H1 (cell line): Measurements from ENCODE around the gene MAPK8IP3. TPM values are rescaled to one million over a fixed set of nuclear protein-coding genes. Genes with fewer than 3 reads are reported as not detected.

Source experiments
- CTCF ChIA-PET: fragments of 300-600 bp; sonication (Branson Sonifier 250); formaldehyde crosslinking; loops from one replicate; lab custom pipeline; 2021; ENCODE audit not compliant: partially characterized antibody; lab: Charles Lee
- POLR2A ChIA-PET: fragments of 300-600 bp; sonication (Branson Sonifier 250); formaldehyde crosslinking; loops from one replicate; lab custom pipeline; 2021; ENCODE audit warnings: inconsistent platforms; ENCODE audit not compliant: partially characterized antibody; lab: Charles Lee
- DNase-seq, 2 experiments: peaks; one replicate each; pipeline versions ENCODE4 v3.0.0 to v3.0.0-alpha.2; 2010 to 2022; ENCODE audit warnings: low spot score in 2 of 2, low read depth in 1 of 2, mixed read lengths in 1 of 2
- FAIRE-seq: peaks from 2 replicates; lab custom pipeline; 2011; peaks lifted over from hg19 to GRCh38; lab: Jason Lieb, UNC
- H2AFZ ChIP-seq: 2 replicates; pipeline ENCODE4 v1.8.1; 2012; ENCODE audit warnings: low read length, inconsistent platforms
- H2AK5ac ChIP-seq: 2 replicates; pipeline ENCODE4 v1.6.1; 2013; ENCODE audit warnings: low read depth, low read length
- H2BK120ac ChIP-seq: replicated peaks from 2 replicates; pipeline ENCODE3; 2013; ENCODE audit warnings: low read depth, low read length, inconsistent platforms
- H2BK12ac ChIP-seq: 2 replicates; pipeline ENCODE4 v1.6.1; 2013; ENCODE audit warnings: low read depth, low read length
- H2BK15ac ChIP-seq: 2 replicates; pipeline ENCODE4 v1.6.1; 2013; ENCODE audit warnings: low read length
- H2BK20ac ChIP-seq: 2 replicates; pipeline ENCODE4 v1.6.1; 2013; ENCODE audit warnings: low read length
- H2BK5ac ChIP-seq: 2 replicates; pipeline ENCODE4 v1.6.1; 2013; ENCODE audit warnings: low read depth, low read length
- H3K14ac ChIP-seq: 2 replicates; pipeline ENCODE4 v1.6.1; 2013; ENCODE audit warnings: inconsistent platforms; ENCODE audit not compliant: insufficient read length
- H3K18ac ChIP-seq: 2 replicates; pipeline ENCODE4 v1.6.1; 2013; ENCODE audit warnings: low read length; ENCODE audit errors: extremely low read depth
- H3K23ac ChIP-seq: 2 replicates; pipeline ENCODE4 v1.6.1; 2013; ENCODE audit warnings: inconsistent platforms; ENCODE audit not compliant: insufficient read length
- H3K23me2 ChIP-seq: 2 replicates; pipeline ENCODE4 v1.6.1; 2013; ENCODE audit warnings: low read depth, low read length
- H3K27ac ChIP-seq: 2 replicates; pipeline ENCODE4 v1.6.1; 2011; ENCODE audit warnings: low read depth, low read length, inconsistent platforms
- H3K27me3 ChIP-seq, 4 experiments: replicated peaks in 1 of 4; 1 replicate in 1 of 4; 2 replicates in 3 of 4; pipeline versions ENCODE4 v1.6.1 to v1.8.1; 2011 to 2013; ENCODE audit warnings: low read length in 3 of 4, mild to moderate bottlenecking in 3 of 4, inconsistent platforms in 2 of 4, mixed read lengths in 2 of 4, moderate library complexity in 1 of 4; ENCODE audit not compliant: control insufficient read depth in 3 of 4, insufficient read depth in 3 of 4; ENCODE audit errors: extremely low read depth in 1 of 4
- H3K36me3 ChIP-seq, 4 experiments: 2 replicates each; pipeline versions ENCODE4 v1.6.1 to v1.8.1; 2011 to 2013; ENCODE audit warnings: mild to moderate bottlenecking in 4 of 4, low read length in 3 of 4, moderate library complexity in 2 of 4, control low read depth in 1 of 4, inconsistent platforms in 1 of 4; ENCODE audit not compliant: insufficient read depth in 4 of 4, control insufficient read depth in 2 of 4
- H3K4ac ChIP-seq: replicated peaks from 2 replicates; pipeline ENCODE3; 2013; ENCODE audit warnings: low read length, low read depth, mixed read lengths, inconsistent platforms; ENCODE audit not compliant: insufficient read length
- H3K4me1 ChIP-seq, 4 experiments: replicated peaks in 1 of 4; 1 replicate in 1 of 4; 2 replicates in 3 of 4; pipeline versions ENCODE4 v1.6.1 to v1.8.1; 2011 to 2013; ENCODE audit warnings: low read length in 3 of 4, inconsistent platforms in 2 of 4, mixed read lengths in 1 of 4; ENCODE audit not compliant: insufficient read depth in 4 of 4, control insufficient read depth in 3 of 4
- H3K4me2 ChIP-seq, 2 experiments: 2 replicates each; pipeline versions ENCODE4 v1.6.1 to v1.8.1; 2011 to 2013; ENCODE audit warnings: low read depth in 2 of 2, low read length in 2 of 2, control low read depth in 1 of 2, inconsistent platforms in 1 of 2, mild to moderate bottlenecking in 1 of 2; ENCODE audit not compliant: insufficient read depth in 1 of 2
- H3K4me3 ChIP-seq, 4 experiments: fragments of 200-600, 300-600 bp in 1 of 4; sonication (generic), shearing (Covaris generic), sonication (Bioruptor Twin) in 1 of 4; 2 replicates each; pipeline versions ENCODE4 v1.5.1 to v1.8.1; 2011 to 2016; ENCODE audit warnings: low read length in 4 of 4, low read depth in 3 of 4, control low read depth in 2 of 4, inconsistent platforms in 2 of 4, mild to moderate bottlenecking in 2 of 4, mixed read lengths in 1 of 4, moderate library complexity in 1 of 4; ENCODE audit not compliant: insufficient read depth in 2 of 4; ENCODE audit errors: extremely low read depth in 1 of 4
- H3K56ac ChIP-seq: replicated peaks from 2 replicates; pipeline ENCODE3; 2013; ENCODE audit warnings: low read depth, mild to moderate bottlenecking, mixed read lengths, low read length, inconsistent platforms; ENCODE audit not compliant: insufficient read length
- H3K79me1 ChIP-seq: 2 replicates; pipeline ENCODE4 v1.6.1; 2013; ENCODE audit warnings: low read depth, low read length, control low read depth
- H3K79me2 ChIP-seq, 2 experiments: 2 replicates each; pipeline versions ENCODE4 v1.6.1 to v1.8.1; 2012 to 2013; ENCODE audit warnings: low read length in 2 of 2, mild to moderate bottlenecking in 2 of 2, inconsistent platforms in 1 of 2; ENCODE audit not compliant: insufficient read depth in 2 of 2, control insufficient read depth in 1 of 2
- H3K9ac ChIP-seq, 4 experiments: replicated peaks in 1 of 4; 1 replicate in 1 of 4; 2 replicates in 3 of 4; pipeline versions ENCODE4 v1.6.1 to v1.8.1; 2011 to 2013; ENCODE audit warnings: low read depth in 3 of 4, low read length in 3 of 4, control low read depth in 2 of 4, mild to moderate bottlenecking in 2 of 4, moderate library complexity in 2 of 4, inconsistent platforms in 1 of 4; ENCODE audit errors: extremely low read depth in 1 of 4
- H3K9me3 ChIP-seq, 2 experiments: 2 replicates each; pipeline versions ENCODE4 v1.6.1 to v1.8.1; 2012 to 2013; ENCODE audit warnings: mild to moderate bottlenecking in 2 of 2, moderate library complexity in 2 of 2, control low read depth in 1 of 2, inconsistent platforms in 1 of 2, low read depth in 1 of 2, low read length in 1 of 2, mixed read lengths in 1 of 2; ENCODE audit not compliant: insufficient read depth in 2 of 2
- H4K20me1 ChIP-seq, 2 experiments: replicated peaks in 1 of 2; 2 replicates each; pipeline versions ENCODE3 to v1.8.1; 2011 to 2013; ENCODE audit warnings: inconsistent platforms in 2 of 2, low read length in 2 of 2, mild to moderate bottlenecking in 1 of 2; ENCODE audit not compliant: insufficient read depth in 2 of 2, control insufficient read depth in 1 of 2
- H4K5ac ChIP-seq: 2 replicates; pipeline ENCODE4 v1.6.1; 2013; ENCODE audit warnings: low read length, low read depth, mixed read lengths, inconsistent platforms; ENCODE audit not compliant: insufficient read length
- H4K8ac ChIP-seq: 2 replicates; pipeline ENCODE4 v1.8.0; 2013; ENCODE audit warnings: mild to moderate bottlenecking, moderate library complexity, low read length, inconsistent platforms; ENCODE audit not compliant: insufficient read depth; ENCODE audit errors: extremely low read depth
- H4K91ac ChIP-seq: replicated peaks from 2 replicates; pipeline ENCODE3; 2013; ENCODE audit warnings: low read length, mixed read lengths, inconsistent platforms; ENCODE audit not compliant: insufficient read length
- FOSL1 ChIP-seq: IDR thresholded peaks from 2 replicates; pipeline ENCODE4 v1.6.1; 2011; ENCODE audit warnings: mild to moderate bottlenecking, low read depth, low read length, moderate library complexity; ENCODE audit not compliant: insufficient read depth
- KDM5A ChIP-seq: fragments of 200-600 bp; IDR thresholded peaks from 2 replicates; pipeline ENCODE4 v1.7.1; 2012; ENCODE audit warnings: mild to moderate bottlenecking, low read length, inconsistent platforms, mixed read lengths
- PHF8 ChIP-seq: fragments of 200-600 bp; sonication (generic); conservative IDR thresholded peaks from 2 replicates; pipeline ENCODE4 v1.7.1; 2012; ENCODE audit warnings: low read depth, mild to moderate bottlenecking, inconsistent platforms, low read length, moderate library complexity
- POLR2AphosphoS5 ChIP-seq: IDR thresholded peaks from 2 replicates; pipeline ENCODE4 v1.6.1; 2011; ENCODE audit warnings: low read depth, low read length
- RFX5 ChIP-seq: IDR thresholded peaks from 2 replicates; pipeline ENCODE4 v1.6.1; 2011; ENCODE audit warnings: low read depth, low read length, improper control_type of control experiment, borderline replicate concordance
- SAP30 ChIP-seq: fragments of 300-600 bp; sonication (generic); IDR thresholded peaks from 2 replicates; pipeline ENCODE4 v1.7.1; 2012; ENCODE audit warnings: low read length, moderate library complexity, mild to moderate bottlenecking, inconsistent platforms; ENCODE audit not compliant: insufficient read depth, insufficient replicate concordance
- TAF1 ChIP-seq: IDR thresholded peaks from 2 replicates; pipeline ENCODE4 v1.6.1; 2011; ENCODE audit warnings: mild to moderate bottlenecking, low read depth, low read length
- TBP ChIP-seq: IDR thresholded peaks from 2 replicates; pipeline ENCODE4 v1.6.1; 2011; ENCODE audit warnings: low read depth, low read length, improper control_type of control experiment
- WGBS, 2 experiments: shearing (Covaris generic) in 1 of 2; methylation state at CpG; one replicate each; pipeline versions ENCODE4 v1.1.6 to v1.1.7; 2013 to 2015; ENCODE audit warnings: low lambda C conversion rate in 2 of 2, mixed read lengths in 2 of 2, inconsistent platforms in 1 of 2, low coverage in 1 of 2, missing lambda C conversion rate in 1 of 2; ENCODE audit not compliant: insufficient replicate concordance in 2 of 2, insufficient coverage in 1 of 2, insufficient read length in 1 of 2; ENCODE audit errors: extremely low coverage in 1 of 2, missing lambda C conversion rate in 1 of 2; 5-methylcytosine and 5-hydroxymethylcytosine counted together
- polyA plus RNA-seq, 7 experiments: library from polyadenylated mRNA; depleted of rRNA in 3 of 7; stranded (reverse) in 5 of 7; unstranded in 2 of 7; fragments of >200 nt in 5 of 7; fragments of 200-250 nt in 2 of 7; gene quantifications; 1 replicate in 5 of 7; 2 replicates in 1 of 7; 4 replicates in 1 of 7; pipeline versions ENCODE4 v1.2.1 to v1.2.3, GENCODE V29; 2011 to 2013; ENCODE audit warnings: missing spikeins in 2 of 7, mixed read lengths in 2 of 7
- total RNA-seq: library from RNA; stranded (reverse); fragmentation: NEBNext Ultra II Directional; extraction: Animal tissue kit (Norgen Biotek cat#: 25700); gene quantifications from 2 replicates; pipeline ENCODE4 v1.2.1, GENCODE V29; 2021
- TF ChIP-seq, protein P1 (sequence below): IDR thresholded peaks from 2 replicates; pipeline ENCODE4 v1.6.1; 2012; ENCODE audit warnings: inconsistent platforms
- TF ChIP-seq, protein P2 (sequence below): IDR thresholded peaks from 2 replicates; pipeline ENCODE4 v1.6.1; 2012; ENCODE audit warnings: inconsistent platforms

The MAPK8IP3 gene
- total and polyA plus RNA-seq, 2 of the 8 experiments (the other 6 are each of a cell fraction or from before 2014, with no cell fraction given) = 16.9 to 43.4 TPM

DNA sequence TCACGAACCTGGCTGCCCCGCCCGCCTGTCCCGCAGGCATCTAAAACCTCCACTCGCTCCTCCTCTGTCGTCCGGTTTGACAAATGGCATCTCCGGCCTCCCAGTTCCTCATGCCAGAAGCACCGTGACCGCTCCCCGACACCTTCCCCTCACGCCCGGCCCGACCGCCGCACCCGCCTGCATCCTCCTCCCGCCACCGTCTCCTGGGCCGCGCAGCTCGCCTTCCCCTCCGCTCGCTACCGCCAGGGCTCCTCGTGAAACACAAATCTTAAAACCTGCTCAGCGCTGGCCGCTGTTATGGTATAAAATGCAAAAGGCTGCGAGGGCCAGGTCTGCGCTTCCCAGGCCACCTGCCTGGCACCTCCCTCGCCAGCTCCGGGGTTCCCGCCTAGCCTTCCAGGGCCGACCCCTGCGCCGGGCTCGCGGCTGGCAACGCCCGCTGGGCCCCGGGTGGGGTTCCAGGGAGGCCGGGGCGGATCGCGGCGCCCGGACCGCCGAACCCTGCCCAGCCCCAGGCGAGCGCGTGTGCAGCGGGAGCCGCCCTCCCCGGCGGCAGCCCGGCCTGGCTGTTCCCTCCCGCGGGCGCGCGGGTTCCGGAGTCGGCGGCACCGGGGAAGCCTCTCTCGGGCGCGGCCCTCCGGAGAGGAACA lies 75.9 kb downstream of the MAPK8IP3 start:
- Histone ChIP-seq H3K27me3 (no peaks in the 10 kb centered on the region), H4K91ac (no peak overlapping the region), H3K4me3 (peak overlapping the region; percentile 63 to 98 (median 76)), H2BK15ac (no peak overlapping the region), H3K9me3 (no peaks in the 10 kb centered on the region), H3K4me2 (peak overlapping the region; percentile 81 to 92), H2AK5ac (no peak overlapping the region), H3K23ac (no peak overlapping the region), H3K56ac (no peak overlapping the region), H3K4me1 (peaks cover 0 to 7% (median 4%) of the 10 kb centered on the region in 4 experiments; a peak in 5 of 7 replicates), H2AFZ (no peak overlapping the region), H3K9ac (peak overlapping the region; percentile 62 to 83 (median 68); a peak in 6 of 7 replicates), H3K14ac (no peak overlapping the region), H2BK120ac (no peak overlapping the region), H3K27ac (peak overlapping the region; percentile 39; the same call in 1 of the 2 replicates), H3K36me3 (peaks cover 0 to 17% (median 2%) of the 10 kb centered on the region in 4 experiments; a peak in 5 of 8 replicates), H4K8ac (peak overlapping the region; percentile 89; the same call in 1 of the 2 replicates), H3K79me2 (peaks cover 0 to 32% of the 10 kb centered on the region in 2 experiments; a peak in 3 of 4 replicates), H4K5ac (peak overlapping the region; percentile 5), H3K79me1 (peaks cover 16% of the 10 kb centered on the region), H2BK12ac (no peak overlapping the region), H3K23me2 (peaks cover 3% of the 10 kb centered on the region; the same call in 1 of the 2 replicates), H2BK5ac (no peak overlapping the region), H3K4ac (no peak overlapping the region), H3K18ac (no peak overlapping the region; the same call in 1 of the 2 replicates), H4K20me1 (peaks cover 17 to 35% of the 10 kb centered on the region in 2 experiments), H2BK20ac (no peak overlapping the region)
- POLR2A ChIA-PET = interaction anchor here (0.8 to 12.0 kb wide), 11 partner anchors 11 to 465 kb away, joined by 3 to 246 read pairs (median 4); partner anchors contain the start of genes EME2, IGFALS, MAPK8IP3 and MRPS34
- CTCF ChIA-PET = interaction anchor here (1.0 to 1.9 kb wide), 4 partner anchors 10 to 150 kb away, joined by 3 to 8 read pairs (median 4); partner anchors contain the start of gene NME3
- DNase-seq = peak in 1 of 2 experiments; percentile 56
- no peak for FAIRE-seq
- WGBS, 2 experiments = 2% methylated on average over 39 of the region's 70 CpGs; no CpG with 5 or more reads in 1 of the 2 experiments
- TF ChIP-seq, protein P1, sequence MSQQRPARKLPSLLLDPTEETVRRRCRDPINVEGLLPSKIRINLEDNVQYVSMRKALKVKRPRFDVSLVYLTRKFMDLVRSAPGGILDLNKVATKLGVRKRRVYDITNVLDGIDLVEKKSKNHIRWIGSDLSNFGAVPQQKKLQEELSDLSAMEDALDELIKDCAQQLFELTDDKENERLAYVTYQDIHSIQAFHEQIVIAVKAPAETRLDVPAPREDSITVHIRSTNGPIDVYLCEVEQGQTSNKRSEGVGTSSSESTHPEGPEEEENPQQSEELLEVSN = peak; percentile 75
- 0 out of 2 replicates have a peak, but pooled peaks have one; percentile 24 for TF ChIP-seq TAF1
- 0 out of 2 replicates have a peak, but pooled peaks have one; percentile 61 for TF ChIP-seq PHF8
- no peak for TF ChIP-seq FOSL1
- 0 out of 2 replicates have a peak, but pooled peaks have one; percentile 27 for TF ChIP-seq KDM5A
- no peak for TF ChIP-seq TBP
- TF ChIP-seq POLR2AphosphoS5 = peak; percentile 11; the same call in 1 of the 2 replicates
- TF ChIP-seq, protein P2, sequence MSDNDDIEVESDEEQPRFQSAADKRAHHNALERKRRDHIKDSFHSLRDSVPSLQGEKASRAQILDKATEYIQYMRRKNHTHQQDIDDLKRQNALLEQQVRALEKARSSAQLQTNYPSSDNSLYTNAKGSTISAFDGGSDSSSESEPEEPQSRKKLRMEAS = no peak
- no peak for TF ChIP-seq SAP30
- no peak for TF ChIP-seq RFX5
